ENCODE results near the gene FRK. TPM values are rescaled to one million over a fixed set of nuclear protein-coding genes. Genes with fewer than 3 reads are reported as not detected.
"Not testable (repeated sequence)": the region's sequence is repeated elsewhere in the genome, so short reads cannot be mapped to it uniquely, and the experiment has no call there.

The FRK gene
- total RNA-seq, 1 donor from 2014 or later: 0.77 TPM

GRCh38 chr6:115947966-115948541 is 112.6 kb downstream of the FRK start:
- no peaks in the 10 kb centered on the region for H3K4me1 Mint-ChIP-seq (ENCODE audit: low read depth, unreplicated experiment)
- no peaks in the 10 kb centered on the region for H4K20me1 ChIP-seq (ENCODE audit: insufficient read depth, low read length)
- FAIRE-seq (no peak), DNase-seq (ENCODE audit: low read depth) (no peak)
- H3K9me3 Mint-ChIP-seq (ENCODE audit: unreplicated experiment): peaks cover 5% of the 10 kb centered on the region
- H3K27ac Mint-ChIP-seq (ENCODE audit: unreplicated experiment): no peak overlapping the region
- H3K4me2 ChIP-seq (ENCODE audit: low read length): no peak overlapping the region
- no peaks in the 10 kb centered on the region for H3K27me3 Mint-ChIP-seq (ENCODE audit: low read depth, unreplicated experiment)
- H3K36me3 Mint-ChIP-seq (ENCODE audit: low read depth, unreplicated experiment): peaks cover 2% of the 10 kb centered on the region
- no peak overlapping the region for H3K27ac ChIP-seq (ENCODE audit: low read depth, low read length)
- H3K9me3 ChIP-seq (ENCODE audit: insufficient read depth, low read depth, low read length): no peaks in the 10 kb centered on the region
- H2AFZ ChIP-seq (ENCODE audit: low read depth, low read length): no peak overlapping the region
- TF ChIP-seq CTCF (IDR thresholded peaks at IDR 0.05; ENCODE audit: insufficient read depth, low read depth, low read length) (no peak), EZH2 (IDR thresholded peaks at IDR 0.05; ENCODE audit: insufficient read depth, low read length) (no peak)
- H3K79me2 ChIP-seq (ENCODE audit: insufficient read depth, low read length): no peaks in the 10 kb centered on the region
- H3K27me3 ChIP-seq (ENCODE audit: insufficient read depth, low read length): no peaks in the 10 kb centered on the region
- no peak overlapping the region for H3K4me3 Mint-ChIP-seq (ENCODE audit: unreplicated experiment)
- H3K9ac ChIP-seq (ENCODE audit: low read length): no peak overlapping the region
- H3K4me3 ChIP-seq (ENCODE audit: insufficient read depth, low read depth, low read length): no peak overlapping the region
- no peaks in the 10 kb centered on the region for H3K36me3 ChIP-seq (ENCODE audit: insufficient read depth, low read length)
- no peaks in the 10 kb centered on the region for H3K4me1 ChIP-seq (ENCODE audit: insufficient read depth, low read length)

GRCh38 chr6:115945812-115946211 is 114.9 kb downstream of the FRK start:
- Histone ChIP-seq H3K4me1 (ENCODE audit: insufficient read depth, low read length) (no peaks in the 10 kb centered on the region), H3K9me3 (ENCODE audit: insufficient read depth, low read depth, low read length) (no peaks in the 10 kb centered on the region), H3K36me3 (ENCODE audit: insufficient read depth, low read length) (no peaks in the 10 kb centered on the region), H3K27ac (ENCODE audit: low read depth, low read length) (peak overlapping the region; percentile 52), H3K9ac (ENCODE audit: low read length) (no peak overlapping the region), H3K4me2 (ENCODE audit: low read length) (no peak overlapping the region), H2AFZ (ENCODE audit: low read depth, low read length) (no peak overlapping the region), H4K20me1 (ENCODE audit: insufficient read depth, low read length) (no peaks in the 10 kb centered on the region), H3K79me2 (ENCODE audit: insufficient read depth, low read length) (no peaks in the 10 kb centered on the region), H3K27me3 (ENCODE audit: insufficient read depth, low read length) (no peaks in the 10 kb centered on the region), H3K4me3 (ENCODE audit: insufficient read depth, low read depth, low read length) (no peak overlapping the region)
- TF ChIP-seq EZH2 (IDR thresholded peaks at IDR 0.05; ENCODE audit: insufficient read depth, low read length) (no peak), CTCF (IDR thresholded peaks at IDR 0.05; ENCODE audit: insufficient read depth, low read depth, low read length) (no peak)
- Mint-ChIP-seq H3K36me3 (ENCODE audit: low read depth, unreplicated experiment) (peaks cover 2% of the 10 kb centered on the region), H3K9me3 (ENCODE audit: unreplicated experiment) (peaks cover 7% of the 10 kb centered on the region), H3K4me1 (ENCODE audit: low read depth, unreplicated experiment) (no peaks in the 10 kb centered on the region), H3K4me3 (ENCODE audit: unreplicated experiment) (no peak overlapping the region), H3K27me3 (ENCODE audit: low read depth, unreplicated experiment) (no peaks in the 10 kb centered on the region), H3K27ac (ENCODE audit: unreplicated experiment) (no peak overlapping the region)
- no peak for FAIRE-seq
- DNase-seq (ENCODE audit: low read depth): no peak

DNA sequence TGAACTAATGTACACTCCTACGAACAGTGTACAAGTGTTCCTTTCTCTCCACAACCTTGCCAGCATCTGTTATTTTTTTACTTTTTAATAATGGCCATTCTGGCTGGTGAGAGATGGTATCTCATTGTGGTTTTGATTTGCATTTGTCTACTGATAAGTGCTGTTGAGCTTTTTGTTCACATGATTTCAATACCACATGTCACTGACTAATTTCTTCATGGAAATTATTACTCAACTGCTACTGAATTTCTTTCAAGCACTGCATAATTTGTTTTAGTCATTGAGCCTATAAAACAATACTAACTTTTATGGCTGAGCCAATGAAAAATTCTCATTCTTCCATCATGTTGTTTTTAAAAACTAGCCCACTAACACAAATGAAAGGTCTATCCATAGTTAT is 115.4 kb downstream of the FRK start:
- Mint-ChIP-seq H3K36me3 (ENCODE audit: low read depth, unreplicated experiment) (peaks cover 2% of the 10 kb centered on the region), H3K27ac (ENCODE audit: unreplicated experiment) (no peak overlapping the region), H3K4me3 (ENCODE audit: unreplicated experiment) (no peak overlapping the region), H3K27me3 (ENCODE audit: low read depth, unreplicated experiment) (no peaks in the 10 kb centered on the region), H3K4me1 (ENCODE audit: low read depth, unreplicated experiment) (no peaks in the 10 kb centered on the region), H3K9me3 (ENCODE audit: unreplicated experiment) (peaks cover 9% of the 10 kb centered on the region)
- H2AFZ ChIP-seq (ENCODE audit: low read depth, low read length): no peak overlapping the region
- peak; percentile 61 for DNase-seq (ENCODE audit: low read depth)
- no peaks in the 10 kb centered on the region for H3K4me1 ChIP-seq (ENCODE audit: insufficient read depth, low read length)
- H3K9me3 ChIP-seq (ENCODE audit: insufficient read depth, low read depth, low read length): no peaks in the 10 kb centered on the region
- no peaks in the 10 kb centered on the region for H3K79me2 ChIP-seq (ENCODE audit: insufficient read depth, low read length)
- peak overlapping the region; percentile 52 for H3K27ac ChIP-seq (ENCODE audit: low read depth, low read length)
- FAIRE-seq: no peak
- H3K27me3 ChIP-seq (ENCODE audit: insufficient read depth, low read length): no peaks in the 10 kb centered on the region
- no peak overlapping the region for H3K4me2 ChIP-seq (ENCODE audit: low read length)
- no peaks in the 10 kb centered on the region for H4K20me1 ChIP-seq (ENCODE audit: insufficient read depth, low read length)
- no peaks in the 10 kb centered on the region for H3K36me3 ChIP-seq (ENCODE audit: insufficient read depth, low read length)
- no peak overlapping the region for H3K4me3 ChIP-seq (ENCODE audit: insufficient read depth, low read depth, low read length)
- no peak overlapping the region for H3K9ac ChIP-seq (ENCODE audit: low read length)
- TF ChIP-seq EZH2 (IDR thresholded peaks at IDR 0.05; ENCODE audit: insufficient read depth, low read length) (no peak), CTCF (IDR thresholded peaks at IDR 0.05; ENCODE audit: insufficient read depth, low read depth, low read length) (no peak)

- not testable (repeated sequence) for H3K4me2 ChIP-seq (ENCODE audit: low read length); H3K27ac ChIP-seq (ENCODE audit: low read depth, low read length); H3K9me3 Mint-ChIP-seq (ENCODE audit: unreplicated experiment); H3K27ac Mint-ChIP-seq (ENCODE audit: unreplicated experiment); H3K4me1 ChIP-seq (ENCODE audit: insufficient read depth, low read length); H3K36me3 Mint-ChIP-seq (ENCODE audit: low read depth, unreplicated experiment); H3K4me1 Mint-ChIP-seq (ENCODE audit: low read depth, unreplicated experiment); DNase-seq (ENCODE audit: low read depth); H3K27me3 ChIP-seq (ENCODE audit: insufficient read depth, low read length); H3K79me2 ChIP-seq (ENCODE audit: insufficient read depth, low read length); H3K9ac ChIP-seq (ENCODE audit: low read length); H2AFZ ChIP-seq (ENCODE audit: low read depth, low read length); H3K4me3 Mint-ChIP-seq (ENCODE audit: unreplicated experiment); H3K9me3 ChIP-seq (ENCODE audit: insufficient read depth, low read depth, low read length); H3K27me3 Mint-ChIP-seq (ENCODE audit: low read depth, unreplicated experiment); FAIRE-seq; H3K36me3 ChIP-seq (ENCODE audit: insufficient read depth, low read length); H4K20me1 ChIP-seq (ENCODE audit: insufficient read depth, low read length); H3K4me3 ChIP-seq (ENCODE audit: insufficient read depth, low read depth, low read length)
Measured at GRCh38 chr6:115944829-115945228, 115.9 kb downstream of the FRK start.
